Neutrophil (primary cell): ENCODE data around the gene RIPK4.
"Not testable (repeated sequence)": the region's sequence is repeated elsewhere in the genome, so short reads cannot be mapped to it uniquely, and the experiment has no call there.

Experiments used
- H3K27ac ChIP-seq: fragments of 200-600 bp; sonication (generic); 2 replicates; pipeline ENCODE4 v1.5.1; 2016; ENCODE audit warnings: mild to moderate bottlenecking, moderate library complexity
- H3K27me3 ChIP-seq: fragments of 200-600 bp; sonication (generic); 2 replicates; pipeline ENCODE4 v1.6.0; 2016; ENCODE audit warnings: mild to moderate bottlenecking
- H3K36me3 ChIP-seq: fragments of 200-600 bp; sonication (generic); 2 replicates; pipeline ENCODE4 v1.5.1; 2017
- H3K4me1 ChIP-seq, 2 experiments: fragments of 200-600 bp in 1 of 2; sonication (generic) in 1 of 2; 1 replicate in 1 of 2; 2 replicates in 1 of 2; pipeline versions ENCODE4 v1.5.1 to v1.6.1; 2013 to 2016; ENCODE audit warnings: low read depth in 1 of 2, low read length in 1 of 2, mild to moderate bottlenecking in 1 of 2, moderate library complexity in 1 of 2; ENCODE audit not compliant: control insufficient read depth in 1 of 2, insufficient read depth in 1 of 2
- H3K4me3 ChIP-seq, 2 experiments: fragments of 200-600 bp in 1 of 2; sonication (generic) in 1 of 2; 1 replicate in 1 of 2; 2 replicates in 1 of 2; pipeline ENCODE4 v1.5.1; 2013 to 2016; ENCODE audit warnings: low read depth in 1 of 2, low read length in 1 of 2, mild to moderate bottlenecking in 1 of 2, moderate library complexity in 1 of 2
- H3K9me3 ChIP-seq: fragments of 200-600 bp; sonication (generic); 2 replicates; pipeline ENCODE4 v1.5.1; 2016
- TF ChIP-seq, protein P1 (sequence below): fragments of 200-600 bp; sonication (generic); IDR thresholded peaks from 2 replicates; pipeline ENCODE4 v1.5.1; 2016; ENCODE audit warnings: antibody characterized with exemption

RIPK4 gene

DNA sequence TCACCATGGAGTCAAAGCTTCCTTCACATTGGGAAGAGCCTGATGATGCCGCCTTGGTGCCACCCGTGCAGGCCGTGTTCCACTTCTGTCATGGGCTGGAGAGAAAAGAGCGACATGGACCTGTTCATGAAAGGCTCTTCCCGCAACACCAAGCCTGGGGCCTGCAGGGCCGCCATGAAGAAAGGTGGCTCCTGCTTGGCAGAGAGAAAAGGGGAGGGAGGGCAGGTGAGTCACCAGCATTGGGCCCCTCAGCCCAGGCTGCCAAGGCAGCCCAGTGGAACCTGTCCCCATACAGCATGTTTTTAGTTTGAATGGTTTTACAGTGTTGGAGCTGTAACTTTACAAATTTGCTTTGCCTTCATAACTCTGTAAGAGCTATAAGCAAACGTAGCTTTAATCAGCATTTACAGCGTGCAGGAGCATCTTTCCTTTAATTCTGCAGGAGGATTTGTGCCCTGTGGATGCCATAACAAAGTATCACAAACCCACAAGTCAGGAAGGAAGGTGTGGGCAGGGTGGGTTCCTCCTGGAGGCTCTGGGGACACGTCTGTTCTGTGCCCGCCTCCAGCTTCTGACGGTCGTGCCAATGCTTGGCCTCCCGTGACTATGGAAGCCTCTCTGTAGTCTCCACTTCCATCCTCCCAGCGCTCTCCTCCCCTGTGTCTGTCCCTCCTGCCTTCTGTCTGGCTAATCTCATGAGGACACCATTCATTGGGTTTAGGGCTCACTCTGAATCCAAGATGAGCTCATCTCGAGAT, 49.1 kb downstream of the RIPK4 start:
- Histone ChIP-seq H3K27me3 (peaks cover 64% of the 10 kb centered on the region), H3K4me3 (no peak overlapping the region), H3K9me3 (no peaks in the 10 kb centered on the region), H3K36me3 (no peaks in the 10 kb centered on the region), H3K27ac (no peak overlapping the region), H3K4me1 (peaks cover 3 to 23% of the 10 kb centered on the region in 2 experiments)
- TF ChIP-seq, protein P1, sequence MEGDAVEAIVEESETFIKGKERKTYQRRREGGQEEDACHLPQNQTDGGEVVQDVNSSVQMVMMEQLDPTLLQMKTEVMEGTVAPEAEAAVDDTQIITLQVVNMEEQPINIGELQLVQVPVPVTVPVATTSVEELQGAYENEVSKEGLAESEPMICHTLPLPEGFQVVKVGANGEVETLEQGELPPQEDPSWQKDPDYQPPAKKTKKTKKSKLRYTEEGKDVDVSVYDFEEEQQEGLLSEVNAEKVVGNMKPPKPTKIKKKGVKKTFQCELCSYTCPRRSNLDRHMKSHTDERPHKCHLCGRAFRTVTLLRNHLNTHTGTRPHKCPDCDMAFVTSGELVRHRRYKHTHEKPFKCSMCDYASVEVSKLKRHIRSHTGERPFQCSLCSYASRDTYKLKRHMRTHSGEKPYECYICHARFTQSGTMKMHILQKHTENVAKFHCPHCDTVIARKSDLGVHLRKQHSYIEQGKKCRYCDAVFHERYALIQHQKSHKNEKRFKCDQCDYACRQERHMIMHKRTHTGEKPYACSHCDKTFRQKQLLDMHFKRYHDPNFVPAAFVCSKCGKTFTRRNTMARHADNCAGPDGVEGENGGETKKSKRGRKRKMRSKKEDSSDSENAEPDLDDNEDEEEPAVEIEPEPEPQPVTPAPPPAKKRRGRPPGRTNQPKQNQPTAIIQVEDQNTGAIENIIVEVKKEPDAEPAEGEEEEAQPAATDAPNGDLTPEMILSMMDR, result no peak

DNA sequence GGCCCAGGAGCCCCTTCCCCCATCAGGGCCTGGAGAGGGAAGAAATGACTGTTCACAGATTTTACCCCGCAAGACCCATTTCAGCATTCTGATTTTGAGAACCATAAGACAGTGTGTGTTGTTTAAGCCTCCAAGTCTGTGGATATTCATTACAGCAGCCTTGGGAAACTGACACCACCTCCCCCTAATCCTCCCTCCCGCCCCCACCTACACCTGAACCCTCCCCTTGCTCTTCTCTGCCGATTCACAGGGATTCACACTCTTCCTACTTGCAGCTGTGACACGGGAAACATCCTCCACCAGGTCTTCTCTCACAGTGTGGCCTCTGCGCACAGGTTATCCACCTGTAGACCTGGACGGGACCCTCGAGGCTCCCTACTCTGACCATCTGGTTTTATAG, 50.1 kb downstream of the RIPK4 start:
- no peak overlapping the region for H3K27ac ChIP-seq
- H3K9me3 ChIP-seq, result no peaks in the 10 kb centered on the region
- H3K4me3 ChIP-seq, result no peak overlapping the region
- H3K36me3 ChIP-seq, result no peaks in the 10 kb centered on the region
- H3K4me1 ChIP-seq, result peaks cover 13 to 27% of the 10 kb centered on the region in 2 experiments
- TF ChIP-seq, protein P1, result no peak
- peaks cover 70% of the 10 kb centered on the region for H3K27me3 ChIP-seq

DNA sequence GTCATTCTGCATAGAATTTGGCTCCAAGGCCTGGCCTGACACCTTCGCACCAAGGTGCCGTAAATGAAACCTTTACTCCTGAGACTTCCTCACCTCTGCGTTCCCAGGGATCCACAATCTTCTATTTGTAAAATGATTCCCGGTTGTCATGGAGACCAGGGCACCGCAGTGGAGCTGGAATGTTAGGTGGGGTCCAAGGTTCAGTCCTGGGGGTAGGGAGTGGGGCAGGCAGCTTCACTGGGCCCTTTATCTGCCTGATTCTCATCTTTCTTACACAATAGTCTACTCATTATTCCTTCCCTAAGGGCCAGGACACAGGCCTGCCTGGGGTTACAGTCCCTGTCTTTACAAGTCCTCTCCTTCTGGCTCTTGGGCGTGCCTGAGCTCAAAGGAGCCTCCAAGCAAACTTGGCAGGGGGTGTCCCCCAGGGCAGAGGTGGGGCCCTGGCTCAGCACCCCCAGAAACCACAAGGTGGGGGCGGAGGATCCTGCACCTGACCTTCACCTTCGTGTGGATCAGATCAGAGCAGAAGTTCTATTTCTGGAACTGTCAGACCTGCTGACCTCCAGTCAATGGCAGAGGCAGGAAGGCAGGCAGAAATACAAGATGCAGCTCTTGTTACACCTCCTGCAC, 51.1 kb downstream of the RIPK4 start:
- TF ChIP-seq, protein P1, result no peak
- Histone ChIP-seq H3K4me1 (peaks cover 14 to 19% of the 10 kb centered on the region in 2 experiments), H3K4me3 (no peak overlapping the region), H3K36me3 (no peaks in the 10 kb centered on the region), H3K27ac (no peak overlapping the region), H3K27me3 (peaks cover 80% of the 10 kb centered on the region), H3K9me3 (no peaks in the 10 kb centered on the region)

DNA sequence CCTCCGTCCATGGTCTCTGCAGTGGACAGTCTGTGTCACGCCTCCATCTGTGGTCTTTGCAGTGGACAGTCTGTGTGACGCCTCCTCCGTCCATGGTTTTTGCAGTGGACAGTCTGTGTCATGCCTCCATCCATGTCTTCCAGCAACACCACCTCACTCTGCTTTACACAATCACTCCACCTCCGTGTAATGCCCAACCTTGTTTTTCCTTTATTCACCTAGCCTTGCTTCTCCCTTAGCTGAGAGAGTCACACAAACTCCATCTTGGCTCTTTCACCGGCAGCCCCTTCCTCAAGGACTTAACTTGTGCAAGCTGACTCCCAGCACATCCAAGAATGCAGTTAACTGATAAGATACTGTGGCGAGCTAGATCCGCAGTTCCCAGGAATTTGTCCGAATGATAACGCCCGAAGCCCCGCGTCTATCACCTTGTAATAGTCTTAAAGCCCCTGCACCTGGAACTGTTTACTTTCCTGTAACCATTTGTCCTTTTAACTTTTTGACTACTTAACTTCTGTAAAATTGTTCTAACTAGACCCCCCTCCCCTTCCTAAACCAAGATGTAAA, 52.5 kb downstream of the RIPK4 start:
- H3K36me3 ChIP-seq, H3K9me3 ChIP-seq, H3K27ac ChIP-seq, H3K4me3 ChIP-seq: not testable (repeated sequence)
- Histone ChIP-seq H3K27me3 (peaks cover 86% of the 10 kb centered on the region), H3K4me1 (peaks cover 14 to 20% of the 10 kb centered on the region in 2 experiments)

DNA sequence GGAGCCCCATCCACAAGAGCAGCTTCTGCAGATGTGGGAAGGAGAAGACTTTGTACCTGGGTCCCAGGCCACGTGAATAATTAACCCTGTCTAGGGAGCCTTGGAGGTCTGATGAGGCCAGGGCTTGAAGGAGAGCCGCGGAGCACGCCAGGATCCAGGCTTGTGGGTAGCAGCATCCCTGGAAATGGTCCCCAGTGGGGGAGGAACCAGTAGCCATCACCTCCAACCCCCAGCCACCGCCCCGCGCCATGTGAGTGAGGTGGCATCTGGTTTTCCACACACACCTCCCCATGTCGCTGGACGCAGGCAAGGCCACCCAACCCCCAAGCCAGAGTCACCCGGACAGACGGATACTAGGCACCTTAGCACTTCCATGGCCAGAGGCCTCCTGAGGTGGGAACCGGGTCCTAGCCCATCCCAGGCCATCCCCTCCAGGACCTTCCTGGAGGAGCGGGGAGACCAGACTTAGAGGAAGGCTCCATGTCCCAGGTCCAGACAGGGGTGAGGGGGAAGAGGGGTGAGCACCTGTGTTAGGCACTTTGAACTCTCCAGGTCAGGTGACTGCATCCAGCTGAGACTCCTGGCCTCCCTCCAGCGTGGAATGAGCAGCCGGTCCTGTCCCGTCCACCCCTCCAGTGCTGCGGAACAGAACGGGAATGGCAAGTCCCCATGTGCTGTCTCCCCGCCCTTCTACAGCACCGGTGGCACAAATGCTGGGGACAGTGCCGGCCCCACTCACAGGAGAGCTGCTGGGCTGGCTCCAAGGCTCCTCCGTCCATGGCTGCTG, 53.2 kb downstream of the RIPK4 start:
- peaks cover 14 to 20% of the 10 kb centered on the region in 2 experiments for H3K4me1 ChIP-seq
- TF ChIP-seq, protein P1, result no peak
- no peaks in the 10 kb centered on the region for H3K9me3 ChIP-seq
- H3K4me3 ChIP-seq, result no peak overlapping the region
- H3K36me3 ChIP-seq, result no peaks in the 10 kb centered on the region
- H3K27ac ChIP-seq, result no peak overlapping the region
- peaks cover 89% of the 10 kb centered on the region for H3K27me3 ChIP-seq
